Cardiac fibroblast (primary cell): ENCODE measurements around the gene TMEM183A.

Experiments
- DNase-seq, 2 donors: peaks; one replicate each; pipeline versions ENCODE4 v3.0.0 to v3.0.0-alpha.2; 2010; ENCODE audit warnings: low read depth in 2 of 2
- H3K4me3 ChIP-seq, 2 donors: replicated peaks in 1 of 2; 1 replicate in 1 of 2; 2 replicates in 1 of 2; pipeline ENCODE4 v1.5.1; 2011; ENCODE audit warnings: low read depth in 2 of 2, low read length in 2 of 2, mild to moderate bottlenecking in 2 of 2, moderate library complexity in 1 of 2
- CTCF ChIP-seq: IDR thresholded peaks from one replicate; pipeline ENCODE4 v1.5.1; 2011; ENCODE audit warnings: low read depth, mild to moderate bottlenecking, low read length, inconsistent platforms

TMEM183A gene

DNA sequence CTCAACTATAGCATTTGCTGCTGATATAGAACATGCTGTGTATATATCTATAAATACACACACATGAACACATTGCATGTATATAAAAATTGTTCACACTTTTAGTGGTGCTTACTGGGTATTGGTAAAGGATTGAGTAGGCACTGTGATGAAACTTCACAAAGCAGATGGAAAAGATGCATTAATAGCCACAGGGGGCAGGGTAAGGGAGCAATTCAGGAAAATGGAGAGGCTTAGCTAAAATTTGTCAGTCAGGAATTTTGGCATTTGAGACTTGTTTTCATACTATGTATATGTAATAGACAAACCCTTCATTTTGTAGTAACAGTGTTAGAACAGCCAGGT, 18.5 kb downstream of the TMEM183A start:
- no peak overlapping the region for H3K4me3 ChIP-seq
- no peak for TF ChIP-seq CTCF
- DNase-seq = no peak

GRCh38 chr1:203026031-203026665, 19.0 kb downstream of the TMEM183A start, which contains the start of gene PPFIA4:
Gene PPFIA4 (plus strand): TSS chr1:203026491. CDS start chr1:203039009, 12,518 bp downstream.
- peak; percentile 83 to 91 for DNase-seq
- no peak for TF ChIP-seq CTCF
- H3K4me3 ChIP-seq = peak within 1 kb of the TSS; percentile 80 to 89

GRCh38 chr1:203026666-203027663, 19.8 kb downstream of the TMEM183A start:
- no peak for TF ChIP-seq CTCF
- DNase-seq = no peak
- peak overlapping the region; percentile 80 to 89 for H3K4me3 ChIP-seq

DNA sequence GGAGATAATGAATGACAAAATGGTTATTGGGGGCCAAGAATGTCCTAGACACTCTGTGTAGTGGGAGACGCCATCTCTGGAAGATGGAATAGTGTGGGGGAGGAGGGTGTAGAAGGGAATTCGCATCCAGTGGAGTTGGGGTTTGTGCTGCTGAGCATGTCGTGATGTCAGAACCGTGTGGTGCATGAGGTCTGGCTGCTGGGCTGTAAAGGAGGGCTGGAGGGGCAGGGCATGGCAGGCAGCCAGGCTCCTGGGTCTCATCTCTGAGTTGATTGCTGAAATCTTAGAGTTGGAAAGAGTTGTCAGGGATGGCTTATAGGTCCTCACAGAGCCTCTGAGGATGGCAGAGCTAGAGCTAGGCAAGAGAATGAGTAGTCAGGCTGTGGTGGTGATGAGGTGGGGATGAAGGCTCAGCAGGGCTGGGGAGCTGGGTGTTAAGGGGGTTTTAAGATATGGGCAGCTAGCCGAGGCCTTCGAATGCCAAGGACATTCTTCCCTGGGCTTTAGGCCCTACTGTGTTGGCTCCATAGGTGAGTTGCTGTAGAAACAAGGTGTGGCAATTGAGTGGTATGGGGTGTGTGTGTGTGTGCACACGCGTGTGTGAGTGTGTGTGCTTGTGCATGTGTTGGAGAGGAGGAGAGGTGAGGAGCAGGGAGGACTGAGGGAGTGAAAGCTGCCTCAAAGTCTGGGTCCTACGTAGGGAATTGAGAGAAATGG, 21.1 kb downstream of the TMEM183A start:
- peak in 1 of 2 donors; percentile 29 for DNase-seq
- H3K4me3 ChIP-seq = no peak overlapping the region

GRCh38 chr1:203028784-203029553, 21.8 kb downstream of the TMEM183A start:
- TF ChIP-seq CTCF = no peak
- no peak overlapping the region for H3K4me3 ChIP-seq
- peak in 1 of 2 donors; percentile 26 for DNase-seq

More for the DNA sequence above, 21.1 kb downstream of the TMEM183A start:
- no peak for TF ChIP-seq CTCF

GRCh38 chr1:203031467-203031866, 24.3 kb downstream of the TMEM183A start:
- no peak for TF ChIP-seq CTCF
- H3K4me3 ChIP-seq = no peak overlapping the region
- no peak for DNase-seq
